GM12878 (cell line): ENCODE measurements around the gene FBXL3. TPM values are rescaled to one million over a fixed set of nuclear protein-coding genes. Genes with fewer than 3 reads are reported as not detected.

ENCODE experiments used
- ATAC-seq: fragments of 200-7000 bp; cut with Tn5 transposase; 3 replicates; pipeline ENCODE4 v1.9.1; 2020; ENCODE audit warnings: mild to moderate bottlenecking, moderate library complexity
- BruUV-seq: library from RNA; stranded (reverse); fragments of 400-500 nt; replicated peaks from 2 replicates; lab custom pipeline; 2021; lab: Mats Ljungman, UMichigan
- CTCF ChIA-PET: fragments of 300-600 bp; sonication (Branson Sonifier 250); formaldehyde crosslinking; extraction: SDS; loops from one replicate; lab custom pipeline; 2021; ENCODE audit warnings: inconsistent platforms; lab: Yijun Ruan, JAX
- POLR2A ChIA-PET: fragments of 350-600 bp; formaldehyde crosslinking; extraction: SDS; loops from one replicate; lab custom pipeline; 2021; ENCODE audit warnings: inconsistent platforms; lab: Charles Lee
- RAD21 ChIA-PET: fragments of 300-600 bp; sonication (Branson Sonifier 250); formaldehyde crosslinking; loops from one replicate; lab custom pipeline; 2023; ENCODE audit warnings: antibody characterized with exemption; ENCODE audit not compliant: unreplicated experiment; lab: Charles Lee
- SMC1A ChIA-PET: fragments of 300-600 bp; sonication (Branson Sonifier 250); formaldehyde crosslinking; loops from one replicate; lab custom pipeline; 2023; ENCODE audit not compliant: unreplicated experiment, uncharacterized antibody; lab: Charles Lee
- DNase-seq: peaks from one replicate; pipeline ENCODE4 v3.0.0-alpha.2; 2011; ENCODE audit warnings: low read depth, low spot score
- FAIRE-seq: peaks from 3 replicates; lab custom pipeline; 2011; peaks lifted over from hg19 to GRCh38; lab: Jason Lieb, UNC
- H2AFZ ChIP-seq: 2 replicates; pipeline ENCODE4 v1.6.0; 2011; ENCODE audit warnings: low read depth, low read length, control low read depth; ENCODE audit not compliant: control insufficient read depth
- H3K27ac ChIP-seq: 2 replicates; pipeline ENCODE4 v1.5.1; 2011; ENCODE audit warnings: control low read depth; ENCODE audit not compliant: control insufficient read depth, insufficient read depth
- H3K27me3 ChIP-seq, 2 experiments: replicated peaks in 1 of 2; 2 replicates each; pipeline versions ENCODE4 v1.6.0 to v1.6.1; 2011; ENCODE audit warnings: low read length in 1 of 2; ENCODE audit not compliant: control insufficient read depth in 2 of 2, insufficient read depth in 2 of 2
- H3K36me3 ChIP-seq, 2 experiments: 2 replicates each; pipeline ENCODE4 v1.5.1; 2011; ENCODE audit warnings: low read length in 1 of 2; ENCODE audit not compliant: control insufficient read depth in 2 of 2, insufficient read depth in 2 of 2
- H3K4me1 ChIP-seq: 2 replicates; pipeline ENCODE4 v1.6.1; 2011; ENCODE audit warnings: mild to moderate bottlenecking, low read length, moderate library complexity, mixed read lengths; ENCODE audit not compliant: control insufficient read depth, insufficient read depth
- H3K4me2 ChIP-seq: 2 replicates; pipeline ENCODE4 v1.6.0; 2011; ENCODE audit warnings: control low read depth; ENCODE audit not compliant: control insufficient read depth, insufficient read depth
- H3K4me3 ChIP-seq: fragments of 200-600 bp; sonication (generic); 2 replicates; pipeline ENCODE4 v1.5.1; 2016
- H3K79me2 ChIP-seq: 2 replicates; pipeline ENCODE4 v1.6.0; 2011; ENCODE audit warnings: low read length; ENCODE audit not compliant: control insufficient read depth, insufficient read depth
- H3K9ac ChIP-seq: 2 replicates; pipeline ENCODE4 v1.8.0; 2011; ENCODE audit warnings: low read length, control low read depth, mixed read lengths; ENCODE audit not compliant: control insufficient read depth, insufficient read depth
- H3K9me3 ChIP-seq: replicated peaks from 3 replicates; pipeline ENCODE4 v1.5.1; 2011; ENCODE audit warnings: mild to moderate bottlenecking, low read length; ENCODE audit not compliant: control insufficient read depth, insufficient read depth
- H4K20me1 ChIP-seq: 2 replicates; pipeline ENCODE4 v1.6.0; 2011; ENCODE audit not compliant: control insufficient read depth, insufficient read depth
- BRCA1 ChIP-seq: IDR thresholded peaks from 2 replicates; pipeline ENCODE4 v1.6.1; 2011; ENCODE audit warnings: low read depth, low read length, improper control_type of control experiment
- ETV6 ChIP-seq, 2 experiments: fragments of 450-650 bp in 1 of 2; IDR thresholded peaks in 1 of 2; conservative IDR thresholded peaks in 1 of 2; 2 replicates each; pipeline ENCODE4 v1.6.1; 2014; ENCODE audit warnings: antibody characterized with exemption in 1 of 2, borderline replicate concordance in 1 of 2, low read depth in 1 of 2, mild to moderate bottlenecking in 1 of 2, moderate library complexity in 1 of 2
- FOS ChIP-seq: IDR thresholded peaks from 3 replicates; pipeline ENCODE4 v1.6.1; 2011; ENCODE audit warnings: borderline replicate concordance; ENCODE audit not compliant: insufficient read length; ENCODE audit errors: extremely low read depth
- IRF4 ChIP-seq: IDR thresholded peaks from 2 replicates; pipeline ENCODE4 v1.6.1; 2011; ENCODE audit warnings: low read depth, low read length
- NR2C2 ChIP-seq: IDR thresholded peaks from 2 replicates; pipeline ENCODE4 v1.6.1; 2011; ENCODE audit warnings: borderline replicate concordance, low read depth; ENCODE audit not compliant: control insufficient read depth, insufficient read length
- RCOR1 ChIP-seq: conservative IDR thresholded peaks from 2 replicates; pipeline ENCODE4 v1.6.1; 2012; ENCODE audit warnings: low read depth, low read length, improper control_type of control experiment
- SIX5 ChIP-seq: IDR thresholded peaks from 2 replicates; pipeline ENCODE4 v1.6.1; 2011; ENCODE audit warnings: mild to moderate bottlenecking, low read depth, low read length, moderate library complexity; ENCODE audit not compliant: severe bottlenecking
- SMC3 ChIP-seq: IDR thresholded peaks from 2 replicates; pipeline ENCODE4 v1.6.1; 2011; ENCODE audit warnings: low read length, improper control_type of control experiment, borderline replicate concordance
- SPI1 ChIP-seq: IDR thresholded peaks from 2 replicates; pipeline ENCODE4 v1.6.1; 2011; ENCODE audit warnings: low read depth, mild to moderate bottlenecking, low read length, moderate library complexity, borderline replicate concordance; ENCODE audit not compliant: insufficient read depth
- SRF ChIP-seq, 2 experiments: IDR thresholded peaks; 2 replicates each; pipeline ENCODE4 v1.6.1; 2011; ENCODE audit warnings: low read depth in 2 of 2, low read length in 2 of 2, mild to moderate bottlenecking in 1 of 2, moderate library complexity in 1 of 2
- WGBS: methylation state at CpG from one replicate; pipeline ENCODE4 v1.1.6; 2016; ENCODE audit warnings: low lambda C conversion rate; ENCODE audit not compliant: insufficient replicate concordance, insufficient coverage; ENCODE audit errors: missing lambda C conversion rate; 5-methylcytosine and 5-hydroxymethylcytosine counted together
- in situ Hi-C: fragments of 300-500 bp; cut with MboI; formaldehyde crosslinking; loops from 9 replicates; pipeline ENCODE4 v1.14.3; 2018; ENCODE audit warnings: mixed read lengths
- intact Hi-C: fragments of 100-400 bp; cut with micrococcal nuclease; formaldehyde crosslinking; loops from one replicate; pipeline ENCODE4 v1.14.2; 2022; ENCODE audit not compliant: unreplicated experiment
- polyA plus RNA-seq, 11 experiments: library from polyadenylated mRNA; depleted of rRNA in 4 of 11; unstranded in 6 of 11; stranded (reverse) in 5 of 11; fragments of >200 nt; fragmentation: Nextera tagmentation in 4 of 11; fragmentation: Illumina TruSeq in 1 of 11; extraction: Ambion mirVana in 4 of 11; extraction: Trizol in 1 of 11; gene quantifications; 1 replicate in 1 of 11; 2 replicates in 10 of 11; pipeline versions ENCODE4 v1.2.1 to v1.2.3, GENCODE V29; 2011 to 2016; ENCODE audit warnings: inconsistent platforms in 2 of 11, missing spikeins in 2 of 11, low read depth in 1 of 11
- total RNA-seq, 4 experiments: library from RNA; depleted of rRNA in 3 of 4; stranded (reverse); fragments of >200 nt in 3 of 4; fragmentation: Illumina TruSeq in 1 of 4; extraction: Trizol in 1 of 4; gene quantifications; 2 replicates each; pipeline versions ENCODE4 v1.2.1 to v1.2.3, GENCODE V29; 2013 to 2021
- TF ChIP-seq, protein P1 (sequence below): fragments of 450-650 bp; formaldehyde crosslinking; IDR thresholded peaks from 2 replicates; pipeline ENCODE4 v1.4.0; 2022; ENCODE audit warnings: mild to moderate bottlenecking, moderate library complexity
- TF ChIP-seq, protein P2 (sequence below), 3 experiments: IDR thresholded peaks in 2 of 3; conservative IDR thresholded peaks in 1 of 3; 2 replicates each; pipeline ENCODE4 v1.5.1; 2011; ENCODE audit warnings: low read depth in 3 of 3, low read length in 3 of 3, mild to moderate bottlenecking in 3 of 3, control low read depth in 2 of 3, moderate library complexity in 2 of 3, inconsistent platforms in 1 of 3, mixed read lengths in 1 of 3; ENCODE audit not compliant: control insufficient read depth in 2 of 3, insufficient read depth in 1 of 3; ENCODE audit errors: extremely low read depth in 1 of 3
- TF ChIP-seq, protein P3 (sequence below): fragments of 150-350 bp; IDR thresholded peaks from 2 replicates; pipeline ENCODE4 v1.6.1; 2014; ENCODE audit warnings: mild to moderate bottlenecking, low read depth, low read length
- TF ChIP-seq, protein P4 (sequence below): IDR thresholded peaks from 2 replicates; pipeline ENCODE4 v1.6.1; 2012; ENCODE audit warnings: low read depth, low read length, improper control_type of control experiment

The FBXL3 gene
- total and polyA plus RNA-seq, 10 of the 15 experiments (the other 5 are each of a cell fraction or from before 2014, with no cell fraction given) = 9.0 to 26.4 (median 19.7) TPM

DNA sequence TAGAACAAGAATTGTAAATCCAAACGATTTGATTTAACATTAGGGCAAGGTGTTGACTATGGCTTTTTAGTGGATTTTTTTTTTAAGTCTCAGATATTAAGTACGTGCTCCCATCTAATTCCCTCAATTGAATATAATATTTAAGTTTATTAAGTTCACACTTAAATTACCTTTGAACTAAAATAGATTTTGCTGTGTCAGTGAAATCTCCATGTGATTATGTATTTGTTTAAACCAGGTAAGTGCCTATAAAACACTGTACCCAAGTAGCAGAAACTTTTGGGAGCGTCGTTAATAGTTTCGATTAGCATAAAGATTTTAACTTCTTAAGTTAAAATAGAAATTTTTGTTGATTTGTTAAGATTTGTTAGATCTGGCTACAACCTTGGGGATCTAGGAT, 33.5 kb downstream of the FBXL3 start:
- H3K79me2 ChIP-seq = peaks cover 22% of the 10 kb centered on the region
- no TSS peak for BruUV-seq
- POLR2A ChIA-PET = interaction anchor here (0.6 to 5.3 kb wide), 5 partner anchors 8 to 546 kb away, joined by 3 to 27 read pairs (median 5); partner anchors contain the start of gene FBXL3
- RAD21 ChIA-PET = interaction anchor here (1.0 to 2.2 kb wide), 5 partner anchors 8 to 34 kb away, joined by 3 to 10 read pairs (median 5); partner anchors contain the start of gene FBXL3
- in situ Hi-C loops (loop anchor here (10.0 kb wide), 1 partner anchor 721 kb away; no protein-coding TSS in a partner anchor), intact Hi-C loops (loop anchor here (2.0 to 5.0 kb wide), 2 partner anchors 31 to 509 kb away; no protein-coding TSS in a partner anchor)
- SMC1A ChIA-PET = interaction anchor here (1.0 to 2.3 kb wide), 11 partner anchors 8 to 62 kb away, joined by 3 to 12 read pairs (median 6); no protein-coding TSS in a partner anchor
- peak overlapping the region; percentile 96; the same call in 1 of the 2 replicates for H3K4me2 ChIP-seq
- ATAC-seq = no peak
- no peak for DNase-seq
- no peak overlapping the region for H2AFZ ChIP-seq
- no peak overlapping the region for H3K9ac ChIP-seq
- no peak overlapping the region for H3K27ac ChIP-seq
- peaks cover 0 to 10% of the 10 kb centered on the region in 2 experiments; a peak in 2 of 4 replicates for H3K36me3 ChIP-seq
- peak overlapping the region; percentile 90 for H3K4me3 ChIP-seq
- H3K4me1 ChIP-seq = peaks cover 7% of the 10 kb centered on the region
- WGBS = 79% methylated on average over 5 of the region's 5 CpGs
- H3K9me3 ChIP-seq = no peaks in the 10 kb centered on the region
- no peaks in the 10 kb centered on the region for H3K27me3 ChIP-seq
- FAIRE-seq = no peak
- no peaks in the 10 kb centered on the region for H4K20me1 ChIP-seq
- CTCF ChIA-PET = interaction anchor here (0.9 to 4.7 kb wide), 4 partner anchors 10 to 38 kb away, joined by 3 to 47 read pairs (median 10); no protein-coding TSS in a partner anchor
- TF ChIP-seq, protein P1, sequence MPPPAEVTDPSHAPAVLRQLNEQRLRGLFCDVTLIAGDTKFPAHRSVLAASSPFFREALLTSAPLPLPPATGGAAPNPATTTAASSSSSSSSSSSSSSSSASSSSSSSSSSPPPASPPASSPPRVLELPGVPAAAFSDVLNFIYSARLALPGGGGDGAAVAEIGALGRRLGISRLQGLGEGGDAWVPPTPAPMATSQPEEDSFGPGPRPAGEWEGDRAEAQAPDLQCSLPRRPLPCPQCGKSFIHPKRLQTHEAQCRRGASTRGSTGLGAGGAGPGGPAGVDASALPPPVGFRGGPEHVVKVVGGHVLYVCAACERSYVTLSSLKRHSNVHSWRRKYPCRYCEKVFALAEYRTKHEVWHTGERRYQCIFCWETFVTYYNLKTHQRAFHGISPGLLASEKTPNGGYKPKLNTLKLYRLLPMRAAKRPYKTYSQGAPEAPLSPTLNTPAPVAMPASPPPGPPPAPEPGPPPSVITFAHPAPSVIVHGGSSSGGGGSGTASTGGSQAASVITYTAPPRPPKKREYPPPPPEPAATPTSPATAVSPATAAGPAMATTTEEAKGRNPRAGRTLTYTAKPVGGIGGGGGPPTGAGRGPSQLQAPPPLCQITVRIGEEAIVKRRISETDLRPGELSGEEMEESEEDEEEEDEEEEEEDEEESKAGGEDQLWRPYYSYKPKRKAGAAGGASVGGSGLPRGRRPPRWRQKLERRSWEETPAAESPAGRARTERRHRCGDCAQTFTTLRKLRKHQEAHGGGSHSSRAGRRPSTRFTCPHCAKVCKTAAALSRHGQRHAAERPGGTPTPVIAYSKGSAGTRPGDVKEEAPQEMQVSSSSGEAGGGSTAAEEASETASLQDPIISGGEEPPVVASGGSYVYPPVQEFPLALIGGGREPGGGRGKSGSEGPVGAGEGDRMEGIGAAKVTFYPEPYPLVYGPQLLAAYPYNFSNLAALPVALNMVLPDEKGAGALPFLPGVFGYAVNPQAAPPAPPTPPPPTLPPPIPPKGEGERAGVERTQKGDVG (CRISPR knock-in tag) = no peak
- TF ChIP-seq, protein P2, sequence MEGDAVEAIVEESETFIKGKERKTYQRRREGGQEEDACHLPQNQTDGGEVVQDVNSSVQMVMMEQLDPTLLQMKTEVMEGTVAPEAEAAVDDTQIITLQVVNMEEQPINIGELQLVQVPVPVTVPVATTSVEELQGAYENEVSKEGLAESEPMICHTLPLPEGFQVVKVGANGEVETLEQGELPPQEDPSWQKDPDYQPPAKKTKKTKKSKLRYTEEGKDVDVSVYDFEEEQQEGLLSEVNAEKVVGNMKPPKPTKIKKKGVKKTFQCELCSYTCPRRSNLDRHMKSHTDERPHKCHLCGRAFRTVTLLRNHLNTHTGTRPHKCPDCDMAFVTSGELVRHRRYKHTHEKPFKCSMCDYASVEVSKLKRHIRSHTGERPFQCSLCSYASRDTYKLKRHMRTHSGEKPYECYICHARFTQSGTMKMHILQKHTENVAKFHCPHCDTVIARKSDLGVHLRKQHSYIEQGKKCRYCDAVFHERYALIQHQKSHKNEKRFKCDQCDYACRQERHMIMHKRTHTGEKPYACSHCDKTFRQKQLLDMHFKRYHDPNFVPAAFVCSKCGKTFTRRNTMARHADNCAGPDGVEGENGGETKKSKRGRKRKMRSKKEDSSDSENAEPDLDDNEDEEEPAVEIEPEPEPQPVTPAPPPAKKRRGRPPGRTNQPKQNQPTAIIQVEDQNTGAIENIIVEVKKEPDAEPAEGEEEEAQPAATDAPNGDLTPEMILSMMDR (IDR thresholded peaks at IDR 0.05 in 2 of 3, conservative IDR thresholded peaks at IDR 0.05 in 1 of 3; ENCODE audit: control insufficient read depth in 2 of 3, extremely low read depth in 1 of 3, insufficient read depth in 1 of 3, low read depth in 3 of 3, low read length in 3 of 3) = no peak
- TF ChIP-seq, protein P3, sequence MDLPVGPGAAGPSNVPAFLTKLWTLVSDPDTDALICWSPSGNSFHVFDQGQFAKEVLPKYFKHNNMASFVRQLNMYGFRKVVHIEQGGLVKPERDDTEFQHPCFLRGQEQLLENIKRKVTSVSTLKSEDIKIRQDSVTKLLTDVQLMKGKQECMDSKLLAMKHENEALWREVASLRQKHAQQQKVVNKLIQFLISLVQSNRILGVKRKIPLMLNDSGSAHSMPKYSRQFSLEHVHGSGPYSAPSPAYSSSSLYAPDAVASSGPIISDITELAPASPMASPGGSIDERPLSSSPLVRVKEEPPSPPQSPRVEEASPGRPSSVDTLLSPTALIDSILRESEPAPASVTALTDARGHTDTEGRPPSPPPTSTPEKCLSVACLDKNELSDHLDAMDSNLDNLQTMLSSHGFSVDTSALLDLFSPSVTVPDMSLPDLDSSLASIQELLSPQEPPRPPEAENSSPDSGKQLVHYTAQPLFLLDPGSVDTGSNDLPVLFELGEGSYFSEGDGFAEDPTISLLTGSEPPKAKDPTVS = no peak
- no peak for TF ChIP-seq FOS
- TF ChIP-seq ETV6 (conservative IDR thresholded peaks at IDR 0.05 in 1 of 2, IDR thresholded peaks at IDR 0.05 in 1 of 2; ENCODE audit: borderline replicate concordance in 1 of 2, low read depth in 1 of 2) = no peak
- no peak for TF ChIP-seq SRF (IDR thresholded peaks at IDR 0.05; ENCODE audit: low read depth in 2 of 2, low read length in 2 of 2)
- TF ChIP-seq SPI1 = no peak
- no peak for TF ChIP-seq NR2C2
- TF ChIP-seq, protein P4, sequence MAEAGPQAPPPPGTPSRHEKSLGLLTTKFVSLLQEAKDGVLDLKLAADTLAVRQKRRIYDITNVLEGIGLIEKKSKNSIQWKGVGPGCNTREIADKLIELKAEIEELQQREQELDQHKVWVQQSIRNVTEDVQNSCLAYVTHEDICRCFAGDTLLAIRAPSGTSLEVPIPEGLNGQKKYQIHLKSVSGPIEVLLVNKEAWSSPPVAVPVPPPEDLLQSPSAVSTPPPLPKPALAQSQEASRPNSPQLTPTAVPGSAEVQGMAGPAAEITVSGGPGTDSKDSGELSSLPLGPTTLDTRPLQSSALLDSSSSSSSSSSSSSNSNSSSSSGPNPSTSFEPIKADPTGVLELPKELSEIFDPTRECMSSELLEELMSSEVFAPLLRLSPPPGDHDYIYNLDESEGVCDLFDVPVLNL = no peak
- no peak for TF ChIP-seq SMC3
- TF ChIP-seq BRCA1 = no peak
- no peak for TF ChIP-seq SIX5
- no peak for TF ChIP-seq IRF4
- no peak for TF ChIP-seq RCOR1
